Endothelial cell of umbilical vein (primary cell): ENCODE results near the gene PRR3. TPM values are rescaled to one million over a fixed set of nuclear protein-coding genes. Genes with fewer than 3 reads are reported as not detected.

Experiments
- BruUV-seq: library from RNA; stranded (reverse); fragments of 400-500 nt; replicated peaks from 2 replicates; lab custom pipeline; 2021; lab: Mats Ljungman, UMichigan
- CTCF ChIA-PET: fragments of 300-600, 350-600 bp; sonication (Branson Sonifier 250); formaldehyde crosslinking; loops from one replicate; lab custom pipeline; 2021; ENCODE audit warnings: antibody characterized with exemption, inconsistent platforms; lab: Charles Lee
- POLR2A ChIA-PET: fragments of 300-600, 350-600 bp; sonication (Branson Sonifier 250); formaldehyde crosslinking; loops from one replicate; lab custom pipeline; 2021; ENCODE audit warnings: antibody characterized with exemption, inconsistent platforms; lab: Charles Lee
- DNase-seq: peaks from one replicate; pipeline ENCODE4 v3.0.0-alpha.2; 2011; ENCODE audit warnings: low read depth, low spot score
- FAIRE-seq: peaks from 2 replicates; lab custom pipeline; 2011; peaks lifted over from hg19 to GRCh38; lab: Jason Lieb, UNC
- H2AFZ ChIP-seq: 2 replicates; pipeline ENCODE4 v1.6.0; 2012; ENCODE audit warnings: low read depth, low read length, control low read depth, inconsistent platforms
- H3K27ac ChIP-seq: 2 replicates; pipeline ENCODE4 v1.5.1; 2011; ENCODE audit warnings: low read depth, mild to moderate bottlenecking, control low read depth, low read length, moderate library complexity; ENCODE audit not compliant: insufficient read depth
- H3K27me3 ChIP-seq, 2 experiments: 2 replicates each; pipeline versions ENCODE4 v1.6.0 to v1.6.1; 2011; ENCODE audit warnings: low read length in 2 of 2, mixed read lengths in 1 of 2; ENCODE audit not compliant: control insufficient read depth in 2 of 2, insufficient read depth in 2 of 2
- H3K36me3 ChIP-seq, 2 experiments: 2 replicates in 1 of 2; 3 replicates in 1 of 2; pipeline ENCODE4 v1.5.1; 2011; ENCODE audit warnings: low read length in 2 of 2, mild to moderate bottlenecking in 1 of 2, moderate library complexity in 1 of 2; ENCODE audit not compliant: control insufficient read depth in 2 of 2, insufficient read depth in 2 of 2; ENCODE audit errors: extremely low read depth in 1 of 2
- H3K4me1 ChIP-seq: 3 replicates; pipeline ENCODE4 v1.5.1; 2011; ENCODE audit warnings: mild to moderate bottlenecking, low read length; ENCODE audit not compliant: control insufficient read depth, insufficient read depth; ENCODE audit errors: extremely low read depth
- H3K4me2 ChIP-seq: 2 replicates; pipeline ENCODE4 v1.6.1; 2011; ENCODE audit warnings: low read length, control low read depth, mixed read lengths; ENCODE audit not compliant: insufficient read depth
- H3K4me3 ChIP-seq, 3 experiments: fragments of 200-600 bp in 1 of 3; sonication (generic), shearing (Covaris generic) in 1 of 3; replicated peaks in 1 of 3; 2 replicates each; pipeline ENCODE4 v1.5.1; 2011 to 2016; ENCODE audit warnings: control low read depth in 3 of 3, low read length in 3 of 3, mild to moderate bottlenecking in 2 of 3, inconsistent platforms in 1 of 3, low read depth in 1 of 3, moderate library complexity in 1 of 3; ENCODE audit not compliant: insufficient read depth in 1 of 3
- H3K79me2 ChIP-seq: 2 replicates; pipeline ENCODE4 v1.6.0; 2012; ENCODE audit warnings: low read length, inconsistent platforms; ENCODE audit not compliant: control insufficient read depth, insufficient read depth
- H3K9ac ChIP-seq: replicated peaks from 2 replicates; pipeline ENCODE3; 2011; ENCODE audit warnings: low read length, control low read depth; ENCODE audit not compliant: insufficient read depth; ENCODE audit errors: extremely low read depth
- H3K9me1 ChIP-seq: replicated peaks from 3 replicates; pipeline ENCODE4 v1.6.0; 2011; ENCODE audit warnings: mild to moderate bottlenecking, low read length; ENCODE audit not compliant: control insufficient read depth, insufficient read depth; ENCODE audit errors: extremely low read depth
- H3K9me3 ChIP-seq: replicated peaks from 2 replicates; pipeline ENCODE4 v1.5.1; 2012; ENCODE audit warnings: low read length, inconsistent platforms; ENCODE audit not compliant: control insufficient read depth, insufficient read depth
- H4K20me1 ChIP-seq: replicated peaks from 2 replicates; pipeline ENCODE3; 2011; ENCODE audit warnings: mild to moderate bottlenecking, low read length; ENCODE audit not compliant: control insufficient read depth, insufficient read depth; ENCODE audit errors: extremely low read depth
- EZH2 ChIP-seq: IDR thresholded peaks from 2 replicates; pipeline ENCODE4 v1.6.1; 2012; ENCODE audit warnings: borderline replicate concordance, low read depth, mild to moderate bottlenecking, moderate library complexity, low read length, inconsistent platforms; ENCODE audit not compliant: severe bottlenecking
- FOS ChIP-seq: IDR thresholded peaks from 2 replicates; pipeline ENCODE4 v1.6.1; 2011; ENCODE audit warnings: mild to moderate bottlenecking, low read length, moderate library complexity, borderline replicate concordance; ENCODE audit not compliant: insufficient read depth
- GATA2 ChIP-seq: IDR thresholded peaks from 2 replicates; pipeline ENCODE4 v1.7.0; 2011; ENCODE audit warnings: low read depth, mild to moderate bottlenecking, moderate library complexity, mixed read lengths, low read length; ENCODE audit not compliant: insufficient read length, insufficient read depth
- JUN ChIP-seq: IDR thresholded peaks from 2 replicates; pipeline ENCODE4 v1.6.1; 2011; ENCODE audit warnings: borderline replicate concordance, low read depth; ENCODE audit not compliant: insufficient read length, insufficient read depth
- POLR2A ChIP-seq: IDR thresholded peaks from 2 replicates; pipeline ENCODE4 v1.6.1; 2012; ENCODE audit warnings: low read depth, mild to moderate bottlenecking, control low read depth, low read length
- POLR2AphosphoS5 ChIP-seq: IDR thresholded peaks from 2 replicates; pipeline ENCODE4 v1.6.1; 2012; ENCODE audit warnings: low read depth, mild to moderate bottlenecking, control low read depth, low read length, moderate library complexity; ENCODE audit not compliant: insufficient read depth
- dilution Hi-C: fragments of 300-500 bp; cut with MboI; formaldehyde crosslinking; loops from one replicate; pipeline ENCODE4 v1.15.0; 2019; ENCODE audit warnings: low sequenced_read_pairs; ENCODE audit not compliant: extremely low pct_ligation_motif_present
- intact Hi-C: fragments of 100-400 bp; cut with micrococcal nuclease; formaldehyde crosslinking; loops from one replicate; pipeline ENCODE4 v1.10.0; 2022
- polyA plus RNA-seq, 4 experiments: library from polyadenylated mRNA; depleted of rRNA in 3 of 4; stranded (reverse) in 3 of 4; unstranded in 1 of 4; fragments of >200 nt; gene quantifications; 2 replicates each; pipeline versions ENCODE4 v1.2.1 to v1.2.3, GENCODE V29; 2011 to 2012; ENCODE audit warnings: missing spikeins in 1 of 4
- total RNA-seq: library from RNA; stranded (reverse); gene quantifications from 2 replicates; pipeline ENCODE4 v1.2.3, GENCODE V29; 2021
- TF ChIP-seq, protein P1 (sequence below), 2 donors: IDR thresholded peaks; 1 replicate in 1 of 2; 2 replicates in 1 of 2; pipeline ENCODE4 v1.5.1; 2011; ENCODE audit warnings: low read length in 2 of 2, mild to moderate bottlenecking in 2 of 2, moderate library complexity in 2 of 2, control low read depth in 1 of 2, inconsistent platforms in 1 of 2, low read depth in 1 of 2; ENCODE audit not compliant: insufficient read depth in 1 of 2; ENCODE audit errors: extremely low read depth in 1 of 2

Gene PRR3
- total and polyA plus RNA-seq, 2 donors (not counting 3 experiments of a cell fraction or from before 2014, with no cell fraction given): 10.6 to 22.3 TPM

DNA sequence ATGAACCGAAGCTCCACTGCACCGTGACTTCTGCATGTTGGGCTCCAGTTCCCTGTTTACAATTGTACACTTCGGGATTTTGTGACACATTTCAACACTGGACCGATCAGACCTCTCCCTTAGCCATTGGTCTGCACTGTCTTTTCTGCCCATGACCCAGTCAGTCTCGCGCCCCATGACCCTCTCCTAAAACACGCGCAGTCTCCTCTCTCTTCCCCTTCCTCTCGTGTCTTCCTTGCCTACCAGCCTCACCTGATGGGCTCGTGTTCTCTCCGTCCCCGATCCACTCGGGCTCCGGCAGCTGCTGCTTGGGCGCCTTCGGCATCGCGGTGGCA is 13.6 kb downstream of the PRR3 start:
- ChIA-PET CTCF (interaction anchor here (0.9 to 2.7 kb wide), 11 partner anchors 9 to 160 kb away, joined by 3 to 17 read pairs (median 7); partner anchors contain the start of genes DHX16 and PRR3), POLR2A (interaction anchor here (0.9 to 1.9 kb wide), 3 partner anchors 14 to 44 kb away, joined by 4 to 9 read pairs (median 6); partner anchors contain the start of genes GNL1 and PRR3)
- TF ChIP-seq POLR2AphosphoS5: no peak
- no peak for TF ChIP-seq FOS
- TF ChIP-seq, protein P1, sequence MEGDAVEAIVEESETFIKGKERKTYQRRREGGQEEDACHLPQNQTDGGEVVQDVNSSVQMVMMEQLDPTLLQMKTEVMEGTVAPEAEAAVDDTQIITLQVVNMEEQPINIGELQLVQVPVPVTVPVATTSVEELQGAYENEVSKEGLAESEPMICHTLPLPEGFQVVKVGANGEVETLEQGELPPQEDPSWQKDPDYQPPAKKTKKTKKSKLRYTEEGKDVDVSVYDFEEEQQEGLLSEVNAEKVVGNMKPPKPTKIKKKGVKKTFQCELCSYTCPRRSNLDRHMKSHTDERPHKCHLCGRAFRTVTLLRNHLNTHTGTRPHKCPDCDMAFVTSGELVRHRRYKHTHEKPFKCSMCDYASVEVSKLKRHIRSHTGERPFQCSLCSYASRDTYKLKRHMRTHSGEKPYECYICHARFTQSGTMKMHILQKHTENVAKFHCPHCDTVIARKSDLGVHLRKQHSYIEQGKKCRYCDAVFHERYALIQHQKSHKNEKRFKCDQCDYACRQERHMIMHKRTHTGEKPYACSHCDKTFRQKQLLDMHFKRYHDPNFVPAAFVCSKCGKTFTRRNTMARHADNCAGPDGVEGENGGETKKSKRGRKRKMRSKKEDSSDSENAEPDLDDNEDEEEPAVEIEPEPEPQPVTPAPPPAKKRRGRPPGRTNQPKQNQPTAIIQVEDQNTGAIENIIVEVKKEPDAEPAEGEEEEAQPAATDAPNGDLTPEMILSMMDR (IDR thresholded peaks at IDR 0.05; ENCODE audit: extremely low read depth in 1 of 2, insufficient read depth in 1 of 2, low read depth in 1 of 2, low read length in 2 of 2): no peak
- TF ChIP-seq GATA2: no peak
- no peak for TF ChIP-seq JUN
- TF ChIP-seq EZH2: no peak
- TF ChIP-seq POLR2A: no peak
- dilution Hi-C loops (no loop called here), intact Hi-C loops (loop anchor here (1.0 kb wide), 4 partner anchors 14 to 87 kb away; partner anchors contain the start of genes GNL1, MRPS18B and PPP1R10)
- H4K20me1 ChIP-seq: no peaks in the 10 kb centered on the region
- peak overlapping the region; percentile 86 for H3K27ac ChIP-seq
- peaks cover 39% of the 10 kb centered on the region for H3K79me2 ChIP-seq
- H3K9me3 ChIP-seq: no peaks in the 10 kb centered on the region
- BruUV-seq: TSS peak; percentile 78
- H3K4me2 ChIP-seq: peak overlapping the region; percentile 82
- peak overlapping the region; percentile 54 to 86 (median 76) for H3K4me3 ChIP-seq
- H3K36me3 ChIP-seq: no peaks in the 10 kb centered on the region
- H3K9me1 ChIP-seq: no peaks in the 10 kb centered on the region
- H3K4me1 ChIP-seq: peaks cover 18% of the 10 kb centered on the region
- no peaks in the 10 kb centered on the region for H3K27me3 ChIP-seq
- H3K9ac ChIP-seq: peak overlapping the region; percentile 90
- FAIRE-seq (no peak), DNase-seq (no peak)
- peak overlapping the region; percentile 93 for H2AFZ ChIP-seq
